ENCODE results near the gene ERBB4.

GRCh38 chr2:211816754-211817153 is 721.8 kb downstream of the ERBB4 start:
- TF ChIP-seq POLR2AphosphoS5 (IDR thresholded peaks at IDR 0.05) (no peak), CTCF (IDR thresholded peaks at IDR 0.05) (no peak)
